Measurements from ENCODE around the gene SRRM1. TPM values are rescaled to one million over a fixed set of nuclear protein-coding genes. Genes with fewer than 3 reads are reported as not detected.

SRRM1 gene
- total RNA-seq = 48.4 TPM

DNA sequence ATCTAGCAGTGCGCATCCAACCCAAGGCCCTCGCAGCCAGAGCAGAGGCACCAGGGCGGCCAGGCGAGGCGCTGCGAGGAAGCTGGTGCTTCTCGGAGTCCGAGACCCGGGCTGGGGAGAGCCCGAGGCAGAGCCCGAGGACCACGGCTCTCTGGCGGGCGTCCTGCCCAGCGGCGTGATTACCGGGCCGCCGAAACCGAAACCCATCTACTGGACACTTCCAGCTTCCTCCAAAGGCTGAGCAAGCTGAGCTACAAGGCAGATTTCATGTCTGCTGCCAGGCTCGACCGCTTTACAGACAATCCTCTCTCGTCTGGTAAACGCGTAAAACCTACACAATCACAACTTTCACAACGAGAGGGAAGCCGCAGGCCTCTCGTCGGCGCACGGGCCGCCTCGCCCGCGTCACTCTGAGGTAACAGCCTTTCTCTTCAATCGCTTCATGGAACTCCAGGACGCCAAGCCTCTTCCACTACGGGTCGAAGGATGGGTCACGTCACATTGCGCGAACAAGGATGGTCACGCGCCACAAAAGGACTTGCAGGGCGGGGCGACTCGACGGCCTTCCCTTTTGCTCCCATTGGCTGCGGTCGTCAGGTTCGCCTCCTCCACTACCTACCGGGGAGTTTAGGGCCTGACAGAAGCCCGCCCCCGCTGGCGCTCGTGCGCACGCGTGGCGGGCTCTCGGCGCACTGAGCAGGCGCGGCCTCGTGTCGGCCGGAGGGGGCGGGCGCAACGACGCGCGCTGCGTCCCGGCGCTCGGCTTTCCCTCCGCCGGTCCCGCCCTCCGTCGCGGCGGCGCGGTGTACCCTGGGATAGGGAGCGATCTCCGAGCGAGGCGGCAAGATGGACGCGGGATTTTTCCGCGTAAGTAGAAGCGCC lies at the start of gene SRRM1:
TSS of gene SRRM1 (plus strand) at position 822 of the 882 bp plus-strand sequence. CDS start at position 847, 25 bp downstream.

Small RNAs within 50 kb of the gene (small RNA-seq; reads per million reads assigned to genes)
- not detected for gene RF00019

Other genes with a start within 250 kb of the SRRM1 start
- gene STPG1, start 229.5 kb upstream of the SRRM1 start, total RNA-seq = 18.0 TPM
- 54.7 TPM for gene NIPAL3, start 227.5 kb upstream of the SRRM1 start, total RNA-seq
- 44.3 TPM for gene RCAN3, start 140.5 kb upstream of the SRRM1 start, total RNA-seq
- 1.4 TPM for gene NCMAP, start 87.2 kb upstream of the SRRM1 start, total RNA-seq
- gene CLIC4, start 102.1 kb downstream of the SRRM1 start, total RNA-seq = 110 TPM

Data from diencephalon (tissue), 1 donor.